Effector memory CD8-positive, alpha-beta T cell (primary cell): ENCODE results near the gene GPR158.

Experiments used
- ATAC-seq: fragments of 150-1000 bp; cut with Tn5 transposase; replicated peaks from 2 replicates; pipeline ENCODE4 v1.10.0; 2021; ENCODE audit warnings: mild to moderate bottlenecking, moderate library complexity
- DNase-seq, 3 experiments: peaks; one replicate each; pipeline ENCODE4 v3.0.0; 2021
- H3K27ac Mint-ChIP-seq, 2 donors: one replicate each; pipeline ENCODE4 v1.8.0; 2022; ENCODE audit warnings: mild to moderate bottlenecking in 2 of 2, mixed read lengths in 2 of 2, moderate library complexity in 2 of 2
- H3K27me3 Mint-ChIP-seq, 2 donors: one replicate each; pipeline ENCODE4 v1.8.0; 2022; ENCODE audit warnings: mixed read lengths in 2 of 2
- H3K36me3 Mint-ChIP-seq: one replicate; pipeline ENCODE4 v1.8.0; 2022; ENCODE audit warnings: mild to moderate bottlenecking, moderate library complexity, mixed read lengths; ENCODE audit not compliant: insufficient read depth
- H3K4me1 Mint-ChIP-seq, 2 donors: one replicate each; pipeline ENCODE4 v1.8.0; 2022; ENCODE audit warnings: low read depth in 2 of 2, mixed read lengths in 2 of 2
- H3K4me3 Mint-ChIP-seq, 2 donors: one replicate each; pipeline ENCODE4 v1.8.0; 2022; ENCODE audit warnings: mild to moderate bottlenecking in 2 of 2, mixed read lengths in 2 of 2, moderate library complexity in 2 of 2
- H3K9me3 Mint-ChIP-seq, 2 donors: one replicate each; pipeline ENCODE4 v1.8.0; 2022; ENCODE audit warnings: mixed read lengths in 2 of 2

GPR158 gene

GRCh38 chr10:25231751-25232150 lies 57.0 kb downstream of the GPR158 start:
- H3K36me3 Mint-ChIP-seq: no peaks in the 10 kb centered on the region
- peaks cover 0 to 2% of the 10 kb centered on the region in 2 donors for H3K9me3 Mint-ChIP-seq
- no peak for ATAC-seq
- no peak overlapping the region for H3K4me3 Mint-ChIP-seq
- H3K27ac Mint-ChIP-seq: no peak overlapping the region
- no peaks in the 10 kb centered on the region for H3K27me3 Mint-ChIP-seq
- DNase-seq: no peak
- no peaks in the 10 kb centered on the region for H3K4me1 Mint-ChIP-seq

- no peaks in the 10 kb centered on the region for H3K36me3 Mint-ChIP-seq
- H3K9me3 Mint-ChIP-seq: peaks cover 0 to 2% of the 10 kb centered on the region in 2 donors
- DNase-seq: no peak
- no peak for ATAC-seq
- H3K27me3 Mint-ChIP-seq: no peaks in the 10 kb centered on the region
- no peak overlapping the region for H3K27ac Mint-ChIP-seq
- H3K4me1 Mint-ChIP-seq: no peaks in the 10 kb centered on the region
- no peak overlapping the region for H3K4me3 Mint-ChIP-seq
These were observed 57.4 kb downstream of the GPR158 start for GRCh38 chr10:25232204-25232603.

DNA sequence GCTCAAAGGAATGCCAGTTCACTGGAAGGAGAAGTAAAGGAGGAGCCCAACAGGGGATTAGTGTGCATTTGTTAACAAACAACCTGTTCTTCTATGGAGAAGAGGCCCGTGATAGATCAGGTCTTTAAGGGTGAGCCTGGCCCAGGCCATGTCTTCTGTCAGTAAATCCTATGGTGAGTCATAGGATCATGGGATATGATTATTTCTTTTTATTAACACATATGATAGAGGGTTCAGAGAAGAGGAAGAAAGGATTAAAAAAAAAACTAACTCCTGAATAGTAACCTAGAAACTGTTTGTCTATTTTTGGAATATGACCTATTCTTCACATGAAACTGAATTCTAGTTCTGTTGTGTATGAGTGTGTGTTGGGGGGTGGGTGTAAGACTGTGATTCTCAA lies 70.4 kb downstream of the GPR158 start:
- ATAC-seq: no peak
- H3K4me3 Mint-ChIP-seq: no peak overlapping the region
- DNase-seq: no peak
- no peaks in the 10 kb centered on the region for H3K36me3 Mint-ChIP-seq
- H3K27me3 Mint-ChIP-seq: no peaks in the 10 kb centered on the region
- H3K4me1 Mint-ChIP-seq: no peaks in the 10 kb centered on the region
- no peaks in the 10 kb centered on the region for H3K9me3 Mint-ChIP-seq
- no peak overlapping the region for H3K27ac Mint-ChIP-seq

GRCh38 chr10:25257646-25258045 lies 82.8 kb downstream of the GPR158 start:
- Mint-ChIP-seq H3K36me3 (no peaks in the 10 kb centered on the region), H3K9me3 (no peaks in the 10 kb centered on the region), H3K27me3 (no peaks in the 10 kb centered on the region), H3K27ac (no peak overlapping the region), H3K4me1 (no peaks in the 10 kb centered on the region), H3K4me3 (no peak overlapping the region)
- ATAC-seq: no peak
- no peak for DNase-seq

DNA sequence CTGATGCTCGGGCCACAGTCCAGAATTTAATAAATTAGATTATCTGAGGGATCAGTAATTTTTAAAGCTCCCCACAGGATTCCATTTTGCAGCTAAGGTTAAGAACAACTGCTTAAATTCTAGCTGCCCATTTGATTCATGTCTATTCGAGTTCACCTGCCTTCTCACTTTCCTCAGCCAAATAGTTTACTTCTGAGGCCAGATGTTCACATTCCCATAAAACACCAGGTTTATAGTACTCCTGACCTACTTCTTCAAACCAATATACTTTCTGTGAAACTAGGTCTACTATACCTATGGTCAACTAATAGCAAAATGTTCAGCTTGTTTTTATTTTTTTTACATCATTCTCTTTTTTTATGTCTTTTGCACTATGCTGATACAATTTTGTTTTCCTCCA lies 86.3 kb downstream of the GPR158 start:
- no peaks in the 10 kb centered on the region for H3K9me3 Mint-ChIP-seq
- no peaks in the 10 kb centered on the region for H3K36me3 Mint-ChIP-seq
- H3K27ac Mint-ChIP-seq: no peak overlapping the region
- no peak for DNase-seq
- no peaks in the 10 kb centered on the region for H3K4me1 Mint-ChIP-seq
- H3K4me3 Mint-ChIP-seq: no peak overlapping the region
- no peak for ATAC-seq
- H3K27me3 Mint-ChIP-seq: no peaks in the 10 kb centered on the region

DNA sequence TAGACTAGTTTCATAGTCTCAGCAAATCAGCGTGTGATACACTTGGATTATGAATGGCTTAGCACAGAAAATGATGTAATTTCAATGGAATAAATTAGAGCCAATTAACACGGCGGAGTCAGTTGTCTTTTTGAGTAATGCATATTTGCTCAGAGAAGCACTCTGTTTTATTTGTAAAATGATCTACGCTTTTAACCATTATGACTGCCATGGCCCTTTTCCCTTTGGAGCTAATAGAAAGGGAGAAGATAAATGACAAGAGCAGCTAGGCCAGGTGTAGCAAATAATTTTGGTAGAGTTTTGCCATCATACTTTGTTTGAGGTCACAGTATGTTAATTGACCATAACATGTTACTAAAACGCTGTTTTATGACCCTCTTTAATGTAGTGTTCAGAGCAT lies 86.8 kb downstream of the GPR158 start:
- ATAC-seq (no peak), DNase-seq (no peak)
- H3K27me3 Mint-ChIP-seq: no peaks in the 10 kb centered on the region
- H3K4me1 Mint-ChIP-seq: no peaks in the 10 kb centered on the region
- H3K36me3 Mint-ChIP-seq: no peaks in the 10 kb centered on the region
- H3K27ac Mint-ChIP-seq: no peak overlapping the region
- no peaks in the 10 kb centered on the region for H3K9me3 Mint-ChIP-seq
- H3K4me3 Mint-ChIP-seq: no peak overlapping the region

DNA sequence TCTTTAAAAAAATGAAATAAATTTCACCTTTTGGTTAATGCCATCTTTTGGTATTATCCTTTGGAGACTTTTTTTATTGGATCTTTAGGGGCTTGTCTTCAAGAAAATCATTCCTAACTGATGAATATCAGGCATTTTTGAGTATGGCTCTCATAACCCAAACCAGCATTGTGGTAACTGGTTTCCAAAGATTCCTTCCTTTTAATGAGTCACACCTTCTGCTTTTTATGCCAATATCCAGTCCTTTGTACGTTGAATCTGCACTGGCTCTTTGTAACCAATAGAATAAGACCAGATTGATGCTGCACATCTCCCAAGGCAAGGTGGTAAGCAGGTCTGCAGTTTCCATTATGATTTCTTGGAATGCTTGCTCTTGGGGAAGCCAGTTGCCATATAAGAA lies 89.1 kb downstream of the GPR158 start:
- DNase-seq: no peak
- ATAC-seq: no peak
- no peak overlapping the region for H3K4me3 Mint-ChIP-seq
- no peak overlapping the region for H3K27ac Mint-ChIP-seq
- no peaks in the 10 kb centered on the region for H3K4me1 Mint-ChIP-seq
- H3K27me3 Mint-ChIP-seq: no peaks in the 10 kb centered on the region
- no peaks in the 10 kb centered on the region for H3K36me3 Mint-ChIP-seq
- H3K9me3 Mint-ChIP-seq: no peaks in the 10 kb centered on the region

DNA sequence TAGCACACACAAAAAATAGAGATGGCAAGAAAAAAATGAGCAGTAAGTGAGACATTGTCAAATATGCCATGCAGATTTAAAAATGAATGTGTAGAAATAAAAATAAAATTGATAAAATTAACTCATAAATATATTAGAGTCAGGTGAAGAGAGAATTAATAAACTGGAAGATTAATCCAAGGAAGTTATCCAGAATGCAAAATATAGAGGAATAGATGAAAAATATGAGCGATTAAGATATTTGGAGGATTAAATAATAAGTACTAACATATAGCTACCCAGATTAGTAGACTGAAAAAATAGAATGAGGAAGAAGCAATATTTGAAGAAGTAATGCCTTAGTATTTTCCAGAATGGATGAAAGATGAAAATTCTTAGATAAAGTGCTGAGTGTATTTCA lies 103.4 kb downstream of the GPR158 start:
- H3K9me3 Mint-ChIP-seq: peaks cover 6 to 14% of the 10 kb centered on the region in 2 donors
- ATAC-seq: no peak
- H3K27me3 Mint-ChIP-seq: no peaks in the 10 kb centered on the region
- no peak overlapping the region for H3K4me3 Mint-ChIP-seq
- no peak for DNase-seq
- no peaks in the 10 kb centered on the region for H3K4me1 Mint-ChIP-seq
- H3K36me3 Mint-ChIP-seq: no peaks in the 10 kb centered on the region
- H3K27ac Mint-ChIP-seq: no peak overlapping the region

- Mint-ChIP-seq H3K27me3 (no peaks in the 10 kb centered on the region), H3K27ac (no peak overlapping the region), H3K36me3 (no peaks in the 10 kb centered on the region), H3K4me3 (no peak overlapping the region), H3K9me3 (peaks cover 6 to 14% of the 10 kb centered on the region in 2 donors), H3K4me1 (no peaks in the 10 kb centered on the region)
- no peak for DNase-seq
- ATAC-seq: no peak
These were observed 105.3 kb downstream of the GPR158 start for GRCh38 chr10:25280076-25280475.

DNA sequence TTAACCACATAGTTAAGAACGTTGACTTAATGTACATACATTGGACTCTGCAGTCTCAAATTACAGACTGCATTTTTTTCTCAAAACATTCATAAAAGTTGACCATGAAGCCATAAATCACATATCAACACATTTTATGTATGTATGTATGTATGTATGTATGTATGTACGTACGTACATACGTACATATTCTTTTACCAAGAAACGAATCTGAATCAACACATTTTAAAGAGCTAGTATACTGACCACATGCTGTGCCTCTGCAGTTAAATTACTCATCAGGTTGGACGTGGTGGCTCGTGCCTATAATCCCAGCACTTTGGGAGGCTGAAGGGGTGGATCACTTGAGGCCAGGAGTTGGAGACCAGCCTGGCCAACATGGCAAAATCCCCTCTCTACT lies 105.8 kb downstream of the GPR158 start:
- no peak overlapping the region for H3K4me3 Mint-ChIP-seq
- DNase-seq: no peak
- no peak for ATAC-seq
- no peaks in the 10 kb centered on the region for H3K4me1 Mint-ChIP-seq
- no peaks in the 10 kb centered on the region for H3K27me3 Mint-ChIP-seq
- peaks cover 11 to 14% of the 10 kb centered on the region in 2 donors for H3K9me3 Mint-ChIP-seq
- no peaks in the 10 kb centered on the region for H3K36me3 Mint-ChIP-seq
- no peak overlapping the region for H3K27ac Mint-ChIP-seq

DNA sequence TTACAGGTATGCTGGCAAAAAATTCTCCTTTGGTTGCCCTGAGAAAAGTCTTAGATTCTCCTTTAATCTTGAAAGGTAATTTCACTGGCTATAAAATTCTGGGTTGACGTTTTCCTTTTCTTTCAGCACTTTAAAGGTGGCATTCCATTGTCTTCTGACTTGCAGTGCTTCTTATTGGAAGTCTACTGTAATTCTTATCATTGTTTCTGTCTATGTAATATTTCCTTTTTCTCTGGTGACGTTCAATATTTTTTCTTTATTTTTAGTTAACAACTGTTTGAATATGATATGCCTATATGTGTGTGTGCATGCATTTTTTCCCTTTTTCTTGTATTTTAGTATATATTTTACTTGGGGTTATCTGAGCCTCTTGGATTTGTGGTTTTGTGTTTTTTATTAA lies 111.0 kb downstream of the GPR158 start:
- Mint-ChIP-seq H3K4me3 (no peak overlapping the region), H3K9me3 (peaks cover 5 to 8% of the 10 kb centered on the region in 2 donors), H3K36me3 (no peaks in the 10 kb centered on the region), H3K27ac (no peak overlapping the region), H3K27me3 (no peaks in the 10 kb centered on the region), H3K4me1 (no peaks in the 10 kb centered on the region)
- ATAC-seq (no peak), DNase-seq (no peak)

DNA sequence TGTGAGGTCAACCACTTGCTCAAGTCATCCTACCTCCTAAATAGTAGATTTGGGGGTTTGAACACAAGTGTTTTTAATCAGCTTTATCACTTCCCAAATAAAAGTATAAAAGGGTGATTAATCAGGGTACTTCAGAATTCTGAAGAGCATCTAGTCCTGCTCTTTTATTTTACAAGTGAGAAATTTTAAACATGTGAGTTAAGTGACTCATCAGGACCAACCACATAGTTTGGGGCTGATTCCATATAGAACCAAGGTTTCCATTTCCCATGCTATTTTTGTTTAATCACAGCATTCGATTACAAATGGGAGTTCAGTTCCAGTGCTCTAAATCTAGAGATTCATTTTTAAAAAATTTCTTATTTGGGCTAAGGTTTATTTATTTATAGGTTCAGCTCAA lies 113.4 kb downstream of the GPR158 start:
- no peaks in the 10 kb centered on the region for H3K27me3 Mint-ChIP-seq
- H3K27ac Mint-ChIP-seq: no peak overlapping the region
- H3K9me3 Mint-ChIP-seq: peaks cover 5 to 8% of the 10 kb centered on the region in 2 donors
- H3K4me1 Mint-ChIP-seq: no peaks in the 10 kb centered on the region
- no peak overlapping the region for H3K4me3 Mint-ChIP-seq
- no peak for DNase-seq
- no peak for ATAC-seq
- no peaks in the 10 kb centered on the region for H3K36me3 Mint-ChIP-seq

DNA sequence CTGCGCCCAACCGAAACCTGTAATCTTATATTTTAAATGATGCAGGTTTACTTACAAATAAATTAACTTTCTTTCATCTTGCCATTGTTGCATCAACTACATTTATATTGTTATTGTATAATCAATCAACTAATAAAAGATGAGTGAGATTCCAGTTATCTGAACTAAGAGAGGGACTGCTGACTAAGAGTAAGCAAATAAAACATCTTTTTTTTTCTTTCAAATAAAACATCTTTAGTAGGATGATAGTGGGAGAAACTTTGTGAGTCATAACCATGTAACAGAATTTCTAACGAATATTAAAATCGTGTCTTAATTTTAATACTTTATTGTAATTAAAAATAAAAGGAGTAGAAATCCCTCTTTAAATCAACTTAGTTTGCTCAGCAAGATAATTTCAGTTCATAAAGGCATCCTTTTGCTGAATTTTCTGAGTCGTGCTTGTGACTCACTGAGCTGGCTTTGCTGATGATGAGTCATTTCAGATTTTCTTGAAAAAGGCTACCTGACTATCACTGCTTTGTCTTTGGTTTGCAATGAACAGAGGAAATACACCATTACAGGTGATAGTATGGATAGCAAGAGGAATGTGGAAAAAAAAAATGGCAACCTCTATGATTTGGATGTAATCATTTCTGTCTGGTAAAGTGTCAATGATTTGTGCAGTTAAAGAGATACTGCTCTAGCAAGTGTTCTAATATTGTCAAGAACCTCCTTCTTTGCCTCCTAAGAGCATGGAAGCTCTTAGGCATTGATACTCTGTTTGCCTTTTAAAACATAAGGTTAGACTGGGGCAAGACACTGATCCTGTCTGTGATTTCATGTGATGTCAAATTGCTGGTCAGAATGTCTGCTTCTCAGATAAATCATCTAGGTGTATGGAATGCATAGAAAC lies 119.5 kb downstream of the GPR158 start:
- Mint-ChIP-seq H3K4me3 (no peak overlapping the region), H3K36me3 (no peaks in the 10 kb centered on the region), H3K27me3 (no peaks in the 10 kb centered on the region), H3K27ac (no peak overlapping the region), H3K9me3 (peaks cover 0 to 1% of the 10 kb centered on the region in 2 donors), H3K4me1 (no peaks in the 10 kb centered on the region)
- ATAC-seq (no peak), DNase-seq (no peak)

GRCh38 chr10:25296324-25296723 lies 121.5 kb downstream of the GPR158 start:
- Mint-ChIP-seq H3K36me3 (no peaks in the 10 kb centered on the region), H3K27ac (no peak overlapping the region), H3K4me1 (no peaks in the 10 kb centered on the region), H3K9me3 (peaks cover 0 to 1% of the 10 kb centered on the region in 2 donors), H3K4me3 (no peak overlapping the region), H3K27me3 (no peaks in the 10 kb centered on the region)
- no peak for ATAC-seq
- DNase-seq: no peak
